Measurements from ENCODE around the gene BRMS1.
"Not testable (repeated sequence)": the region's sequence is repeated elsewhere in the genome, so short reads cannot be mapped to it uniquely, and the experiment has no call there.

The BRMS1 gene

GRCh38 chr11:66311965-66312548 is 32.8 kb downstream of the BRMS1 start:
- in situ Hi-C loops (cut with HindIII; ENCODE audit: low sequenced_read_pairs) = no loop called here

GRCh38 chr11:66311470-66311964 is 33.4 kb downstream of the BRMS1 start:
- in situ Hi-C loops (cut with HindIII; ENCODE audit: low sequenced_read_pairs) = no loop called here

GRCh38 chr11:66310803-66311440 is 34.0 kb downstream of the BRMS1 start:
- in situ Hi-C loops (cut with HindIII; ENCODE audit: low sequenced_read_pairs) = not testable (repeated sequence)

- in situ Hi-C loops (cut with HindIII; ENCODE audit: low sequenced_read_pairs) = no loop called here
These were observed 34.6 kb downstream of the BRMS1 start for GRCh38 chr11:66310324-66310723.

- in situ Hi-C loops (cut with HindIII; ENCODE audit: low sequenced_read_pairs) = no loop called here
These were observed 35.4 kb downstream of the BRMS1 start for GRCh38 chr11:66309475-66309874.

- in situ Hi-C loops (cut with HindIII; ENCODE audit: low sequenced_read_pairs) = no loop called here
These were observed 42.2 kb downstream of the BRMS1 start for GRCh38 chr11:66302656-66303055.

- in situ Hi-C loops (cut with HindIII; ENCODE audit: low sequenced_read_pairs) = no loop called here
These were observed 45.7 kb downstream of the BRMS1 start for GRCh38 chr11:66299186-66299585.

- in situ Hi-C loops (cut with HindIII; ENCODE audit: low sequenced_read_pairs) = no loop called here
These were observed 47.3 kb downstream of the BRMS1 start for GRCh38 chr11:66297610-66298009.

GRCh38 chr11:66294626-66295620 is 50.0 kb downstream of the BRMS1 start:
- in situ Hi-C loops (cut with HindIII; ENCODE audit: low sequenced_read_pairs) = no loop called here

GRCh38 chr11:66293777-66294625 is 50.9 kb downstream of the BRMS1 start:
- in situ Hi-C loops (cut with HindIII; ENCODE audit: low sequenced_read_pairs) = no loop called here

GRCh38 chr11:66293352-66293751 is 51.6 kb downstream of the BRMS1 start:
- in situ Hi-C loops (cut with HindIII; ENCODE audit: low sequenced_read_pairs) = no loop called here

GRCh38 chr11:66292543-66293332 is 52.2 kb downstream of the BRMS1 start:
- in situ Hi-C loops (cut with HindIII; ENCODE audit: low sequenced_read_pairs) = no loop called here

- in situ Hi-C loops (cut with HindIII; ENCODE audit: low sequenced_read_pairs) = no loop called here
These were observed 53.0 kb downstream of the BRMS1 start, which contains the start of gene TMEM151A for GRCh38 chr11:66291706-66292542. TSS of gene TMEM151A (plus strand) at chr11:66291894. CDS start at chr11:66292014, 120 bp downstream.

GRCh38 chr11:66291303-66291705 is 53.6 kb downstream of the BRMS1 start:
- in situ Hi-C loops (cut with HindIII; ENCODE audit: low sequenced_read_pairs) = no loop called here

GRCh38 chr11:66290330-66290621 is 54.6 kb downstream of the BRMS1 start:
- in situ Hi-C loops (cut with HindIII; ENCODE audit: low sequenced_read_pairs) = no loop called here

- in situ Hi-C loops (cut with HindIII; ENCODE audit: low sequenced_read_pairs) = no loop called here
These were observed 55.2 kb downstream of the BRMS1 start for GRCh38 chr11:66289548-66290329.

GRCh38 chr11:66288671-66289547 is 56.0 kb downstream of the BRMS1 start, which contains the start of gene YIF1A:
TSS of gene YIF1A (minus strand) at chr11:66289143. CDS start at chr11:66288985, 158 bp downstream.
- in situ Hi-C loops (cut with HindIII; ENCODE audit: low sequenced_read_pairs) = no loop called here
